Skeletal muscle tissue (tissue), 4 donors: ENCODE data around the gene CA9. TPM values are rescaled to one million over a fixed set of nuclear protein-coding genes. Genes with fewer than 3 reads are reported as not detected.

Source experiments
- H3K27ac ChIP-seq: one replicate; pipeline ENCODE4 v1.7.0; 2013; ENCODE audit warnings: mild to moderate bottlenecking, low read depth, low read length, inconsistent platforms
- H3K27me3 ChIP-seq, 3 donors: one replicate each; pipeline ENCODE4 v1.7.0; 2013; ENCODE audit warnings: low read length in 3 of 3; ENCODE audit not compliant: control insufficient read depth in 3 of 3, insufficient read depth in 3 of 3
- H3K36me3 ChIP-seq, 3 donors: one replicate each; pipeline ENCODE4 v1.7.0; 2013; ENCODE audit warnings: low read length in 3 of 3; ENCODE audit not compliant: control insufficient read depth in 3 of 3, insufficient read depth in 3 of 3
- H3K4me1 ChIP-seq, 3 donors: one replicate each; pipeline ENCODE4 v1.7.0; 2013; ENCODE audit warnings: low read length in 3 of 3, mild to moderate bottlenecking in 3 of 3; ENCODE audit not compliant: control insufficient read depth in 3 of 3, insufficient read depth in 3 of 3
- H3K4me3 ChIP-seq, 3 donors: one replicate each; pipeline ENCODE4 v1.7.0; 2013; ENCODE audit warnings: low read length in 3 of 3
- H3K9ac ChIP-seq, 3 donors: one replicate each; pipeline ENCODE4 v1.7.0; 2013; ENCODE audit warnings: low read length in 3 of 3, mild to moderate bottlenecking in 3 of 3, moderate library complexity in 2 of 3, low read depth in 1 of 3
- H3K9me3 ChIP-seq, 3 donors: one replicate each; pipeline ENCODE4 v1.7.0; 2013; ENCODE audit warnings: low read length in 3 of 3; ENCODE audit not compliant: control insufficient read depth in 3 of 3
- total RNA-seq: library from RNA; depleted of rRNA; stranded (reverse); fragments of >200 nt; gene quantifications from one replicate; pipeline ENCODE4 v1.2.3, GENCODE V29; 2014
- donor health status: Osteomylitis.

The CA9 gene
- total RNA-seq, 1 donor from 2014 or later, result under 0.01 TPM

DNA sequence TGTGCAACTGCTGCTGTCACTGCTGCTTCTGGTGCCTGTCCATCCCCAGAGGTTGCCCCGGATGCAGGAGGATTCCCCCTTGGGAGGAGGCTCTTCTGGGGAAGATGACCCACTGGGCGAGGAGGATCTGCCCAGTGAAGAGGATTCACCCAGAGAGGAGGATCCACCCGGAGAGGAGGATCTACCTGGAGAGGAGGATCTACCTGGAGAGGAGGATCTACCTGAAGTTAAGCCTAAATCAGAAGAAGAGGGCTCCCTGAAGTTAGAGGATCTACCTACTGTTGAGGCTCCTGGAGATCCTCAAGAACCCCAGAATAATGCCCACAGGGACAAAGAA lies 265 bp downstream of the CA9 start:
- peaks cover 0 to 6% (median 0%) of the 10 kb centered on the region in 3 donors for H3K27me3 ChIP-seq
- no peaks in the 10 kb centered on the region for H3K9me3 ChIP-seq
- no peak overlapping the region for H3K9ac ChIP-seq
- H3K27ac ChIP-seq, result no peak overlapping the region
- peaks cover 19 to 22% (median 19%) of the 10 kb centered on the region in 3 donors for H3K4me1 ChIP-seq
- H3K4me3 ChIP-seq, result peak overlapping the region in 1 of 3 donors; percentile 13
- no peaks in the 10 kb centered on the region for H3K36me3 ChIP-seq

- no peak overlapping the region for H3K27ac ChIP-seq
- peaks cover 19 to 22% (median 19%) of the 10 kb centered on the region in 3 donors for H3K4me1 ChIP-seq
- peaks cover 0 to 6% (median 0%) of the 10 kb centered on the region in 3 donors for H3K27me3 ChIP-seq
- H3K36me3 ChIP-seq, result no peaks in the 10 kb centered on the region
- H3K9ac ChIP-seq, result no peak overlapping the region
- peak overlapping the region in 2 of 3 donors; percentile 61 to 64 for H3K4me3 ChIP-seq
- no peaks in the 10 kb centered on the region for H3K9me3 ChIP-seq
Observed at GRCh38 chr9:35675204-35675603, 1.5 kb downstream of the CA9 start.

DNA sequence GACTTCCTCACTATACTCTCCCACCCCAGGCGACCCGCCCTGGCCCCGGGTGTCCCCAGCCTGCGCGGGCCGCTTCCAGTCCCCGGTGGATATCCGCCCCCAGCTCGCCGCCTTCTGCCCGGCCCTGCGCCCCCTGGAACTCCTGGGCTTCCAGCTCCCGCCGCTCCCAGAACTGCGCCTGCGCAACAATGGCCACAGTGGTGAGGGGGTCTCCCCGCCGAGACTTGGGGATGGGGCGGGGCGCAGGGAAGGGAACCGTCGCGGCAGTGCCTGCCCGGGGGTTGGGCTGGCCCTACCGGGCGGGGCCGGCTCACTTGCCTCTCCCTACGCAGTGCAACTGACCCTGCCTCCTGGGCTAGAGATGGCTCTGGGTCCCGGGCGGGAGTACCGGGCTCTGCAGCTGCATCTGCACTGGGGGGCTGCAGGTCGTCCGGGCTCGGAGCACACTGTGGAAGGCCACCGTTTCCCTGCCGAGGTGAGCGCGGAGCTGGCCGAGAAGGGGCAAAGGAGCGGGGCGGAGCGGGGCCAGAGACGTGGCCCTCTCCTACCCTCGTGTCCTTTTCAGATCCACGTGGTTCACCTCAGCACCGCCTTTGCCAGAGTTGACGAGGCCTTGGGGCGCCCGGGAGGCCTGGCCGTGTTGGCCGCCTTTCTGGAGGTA lies 2.1 kb downstream of the CA9 start:
- Histone ChIP-seq H3K4me3 (peak overlapping the region; percentile 59 to 64 (median 61)), H3K36me3 (no peaks in the 10 kb centered on the region), H3K9ac (peak overlapping the region; percentile 51 to 70 (median 53)), H3K4me1 (peaks cover 19 to 22% (median 19%) of the 10 kb centered on the region in 3 donors), H3K27me3 (peaks cover 0 to 6% (median 0%) of the 10 kb centered on the region in 3 donors), H3K9me3 (no peaks in the 10 kb centered on the region), H3K27ac (no peak overlapping the region)

- peaks cover 7 to 33% (median 9%) of the 10 kb centered on the region in 3 donors for H3K4me1 ChIP-seq
- H3K27me3 ChIP-seq, result peaks cover 0 to 6% (median 0%) of the 10 kb centered on the region in 3 donors
- no peaks in the 10 kb centered on the region for H3K9me3 ChIP-seq
- no peak overlapping the region for H3K4me3 ChIP-seq
- H3K36me3 ChIP-seq, result peaks cover 17 to 18% (median 17%) of the 10 kb centered on the region in 3 donors
- no peak overlapping the region for H3K9ac ChIP-seq
- H3K27ac ChIP-seq, result no peak overlapping the region
Observed at GRCh38 chr9:35679091-35679490, 5.4 kb downstream of the CA9 start.

DNA sequence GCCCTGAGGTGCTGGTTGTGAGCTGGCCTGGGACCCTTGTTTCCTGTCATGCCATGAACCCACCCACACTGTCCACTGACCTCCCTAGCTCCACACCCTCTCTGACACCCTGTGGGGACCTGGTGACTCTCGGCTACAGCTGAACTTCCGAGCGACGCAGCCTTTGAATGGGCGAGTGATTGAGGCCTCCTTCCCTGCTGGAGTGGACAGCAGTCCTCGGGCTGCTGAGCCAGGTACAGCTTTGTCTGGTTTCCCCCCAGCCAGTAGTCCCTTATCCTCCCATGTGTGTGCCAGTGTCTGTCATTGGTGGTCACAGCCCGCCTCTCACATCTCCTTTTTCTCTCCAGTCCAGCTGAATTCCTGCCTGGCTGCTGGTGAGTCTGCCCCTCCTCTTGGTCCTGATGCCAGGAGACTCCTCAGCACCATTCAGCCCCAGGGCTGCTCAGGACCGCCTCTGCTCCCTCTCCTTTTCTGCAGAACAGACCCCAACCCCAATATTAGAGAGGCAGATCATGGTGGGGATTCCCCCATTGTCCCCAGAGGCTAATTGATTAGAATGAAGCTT lies 6.1 kb downstream of the CA9 start:
- Histone ChIP-seq H3K9ac (no peak overlapping the region), H3K4me1 (peaks cover 9 to 40% (median 17%) of the 10 kb centered on the region in 3 donors), H3K27me3 (peaks cover 0 to 6% (median 0%) of the 10 kb centered on the region in 3 donors), H3K27ac (no peak overlapping the region), H3K9me3 (no peaks in the 10 kb centered on the region), H3K36me3 (peaks cover 24 to 26% (median 25%) of the 10 kb centered on the region in 3 donors), H3K4me3 (no peak overlapping the region)

DNA sequence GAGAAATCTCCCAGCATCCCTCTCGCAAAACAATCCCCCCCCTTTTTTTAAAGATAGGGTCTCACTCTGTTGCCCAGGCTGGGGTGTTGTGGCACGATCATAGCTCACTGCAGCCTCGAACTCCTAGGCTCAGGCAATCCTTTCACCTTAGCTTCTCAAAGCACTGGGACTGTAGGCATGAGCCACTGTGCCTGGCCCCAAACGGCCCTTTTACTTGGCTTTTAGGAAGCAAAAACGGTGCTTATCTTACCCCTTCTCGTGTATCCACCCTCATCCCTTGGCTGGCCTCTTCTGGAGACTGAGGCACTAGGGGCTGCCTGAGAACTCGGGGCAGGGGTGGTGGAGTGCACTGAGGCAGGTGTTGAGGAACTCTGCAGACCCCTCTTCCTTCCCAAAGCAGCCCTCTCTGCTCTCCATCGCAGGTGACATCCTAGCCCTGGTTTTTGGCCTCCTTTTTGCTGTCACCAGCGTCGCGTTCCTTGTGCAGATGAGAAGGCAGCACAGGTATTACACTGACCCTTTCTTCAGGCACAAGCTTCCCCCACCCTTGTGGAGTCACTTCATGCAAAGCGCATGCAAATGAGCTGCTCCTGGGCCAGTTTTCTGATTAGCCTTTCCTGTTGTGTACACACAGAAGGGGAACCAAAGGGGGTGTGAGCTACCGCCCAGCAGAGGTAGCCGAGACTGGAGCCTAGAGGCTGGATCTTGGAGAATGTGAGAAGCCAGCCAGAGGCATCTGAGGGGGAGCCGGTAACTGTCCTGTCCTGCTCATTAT lies 6.8 kb downstream of the CA9 start:
- Histone ChIP-seq H3K36me3 (peaks cover 31 to 32% (median 31%) of the 10 kb centered on the region in 3 donors), H3K4me1 (peaks cover 15 to 44% (median 22%) of the 10 kb centered on the region in 3 donors), H3K27ac (no peak overlapping the region), H3K27me3 (peaks cover 0 to 3% (median 0%) of the 10 kb centered on the region in 3 donors), H3K4me3 (no peak overlapping the region), H3K9ac (no peak overlapping the region), H3K9me3 (no peaks in the 10 kb centered on the region)

GRCh38 chr9:35681341-35682002 lies 7.7 kb downstream of the CA9 start:
- Histone ChIP-seq H3K9ac (peak overlapping the region in 2 of 3 donors; percentile 3 to 20), H3K27ac (peak overlapping the region; percentile 98), H3K4me1 (peaks cover 17 to 46% (median 22%) of the 10 kb centered on the region in 3 donors), H3K4me3 (no peak overlapping the region), H3K9me3 (no peaks in the 10 kb centered on the region), H3K36me3 (peaks cover 38 to 39% (median 38%) of the 10 kb centered on the region in 3 donors), H3K27me3 (peaks cover 0 to under 1% (median 0%) of the 10 kb centered on the region in 3 donors)

GRCh38 chr9:35682051-35682450 lies 8.3 kb downstream of the CA9 start:
- Histone ChIP-seq H3K27me3 (no peaks in the 10 kb centered on the region), H3K27ac (peak overlapping the region; percentile 98), H3K4me1 (peaks cover 20 to 51% (median 24%) of the 10 kb centered on the region in 3 donors), H3K4me3 (no peak overlapping the region), H3K36me3 (peaks cover 41 to 42% (median 42%) of the 10 kb centered on the region in 3 donors), H3K9ac (peak overlapping the region in 1 of 3 donors; percentile 20), H3K9me3 (no peaks in the 10 kb centered on the region)

DNA sequence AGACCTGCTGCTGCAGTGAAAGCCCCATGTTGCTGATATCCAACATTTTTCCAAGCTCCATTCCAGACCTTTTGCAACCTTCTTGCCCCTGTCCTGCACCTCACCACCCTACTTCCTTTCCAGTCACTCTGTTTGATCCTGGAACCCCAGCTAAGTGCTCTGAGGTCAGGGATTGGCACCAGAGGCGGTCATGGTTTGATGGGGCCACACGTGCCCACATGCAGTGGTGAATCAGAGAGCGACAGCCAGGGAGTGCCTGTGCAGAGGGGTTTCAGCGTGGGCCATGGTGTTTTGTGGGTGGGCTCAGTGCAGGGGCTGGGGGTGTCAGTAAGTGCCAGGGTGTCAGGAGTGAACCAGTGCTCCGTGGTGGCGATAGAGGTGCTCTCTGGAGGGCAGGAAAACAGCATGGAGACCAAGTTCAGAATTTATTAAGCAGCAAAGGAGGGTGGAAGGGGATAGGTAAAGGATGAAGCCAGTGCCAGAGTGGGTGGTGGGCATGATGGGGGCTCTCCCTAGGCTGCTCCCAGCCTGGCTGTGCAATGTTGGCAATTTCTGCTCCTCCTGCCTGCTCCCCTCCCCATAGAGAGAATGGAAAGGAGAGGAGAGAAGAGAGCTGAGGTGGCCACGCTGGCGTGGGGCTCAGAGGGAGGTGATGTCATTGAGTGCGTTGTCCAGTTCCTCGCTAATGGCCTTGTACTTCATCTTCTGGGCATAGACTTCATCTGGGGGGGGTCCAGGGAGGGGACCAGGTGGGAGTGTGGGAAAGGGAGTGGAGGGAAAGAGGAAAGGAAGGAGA lies 9.0 kb downstream of the CA9 start:
- Histone ChIP-seq H3K4me3 (no peak overlapping the region), H3K9me3 (no peaks in the 10 kb centered on the region), H3K27me3 (no peaks in the 10 kb centered on the region), H3K9ac (peak overlapping the region in 1 of 3 donors; percentile 20), H3K27ac (peak overlapping the region; percentile 98), H3K4me1 (peaks cover 23 to 56% (median 27%) of the 10 kb centered on the region in 3 donors), H3K36me3 (peaks cover 45 to 48% (median 48%) of the 10 kb centered on the region in 3 donors)
